ENCODE results near the gene PPTC7.
"Not testable (repeated sequence)": the region's sequence is repeated elsewhere in the genome, so short reads cannot be mapped to it uniquely, and the experiment has no call there.

Gene PPTC7

GRCh38 chr12:110561471-110562201 is 21.5 kb downstream of the PPTC7 start:
- no peak for DNase-seq (ENCODE audit: low read depth, low spot score)

DNA sequence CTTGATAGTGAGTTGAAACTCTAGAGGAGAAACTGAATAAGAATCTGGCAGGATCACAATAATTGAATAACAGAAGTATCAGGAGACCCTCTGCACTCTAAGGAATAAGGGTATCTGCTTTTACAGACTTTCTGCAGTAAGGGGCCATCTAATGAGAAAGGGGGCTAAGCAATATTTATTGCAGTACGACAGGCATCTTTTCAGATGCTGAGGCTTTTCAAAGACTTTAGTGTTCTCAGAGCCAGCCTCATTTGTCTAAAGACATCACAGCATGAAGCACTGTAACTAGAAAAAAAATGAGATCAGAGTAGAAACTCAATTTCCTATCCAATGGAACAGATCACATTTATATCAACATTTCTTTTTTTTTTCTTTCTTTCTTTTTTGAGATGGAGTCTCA is 22.2 kb downstream of the PPTC7 start:
- DNase-seq (ENCODE audit: low read depth, low spot score) = no peak

- DNase-seq (ENCODE audit: low read depth, low spot score) = no peak
Observed at GRCh38 chr12:110560048-110560447, 23.1 kb downstream of the PPTC7 start.

DNA sequence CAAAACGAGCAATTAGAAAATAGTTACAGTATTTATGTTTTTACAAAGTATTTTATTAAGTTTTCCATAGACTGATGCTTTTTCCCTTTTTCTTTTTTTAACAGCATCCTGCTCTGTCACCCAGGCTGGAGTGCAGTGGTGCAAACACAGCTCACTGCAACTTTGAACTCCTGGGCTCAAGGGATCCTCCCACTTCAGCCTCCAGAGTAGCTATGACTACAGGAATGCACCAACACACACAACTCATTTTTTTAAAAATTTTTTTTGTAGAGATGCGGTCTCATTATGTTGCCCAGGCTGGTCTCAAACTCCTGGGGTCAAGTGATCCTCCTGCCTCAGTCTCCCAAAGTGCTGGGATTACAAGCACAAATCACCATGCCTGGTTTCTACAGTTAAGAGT is 24.2 kb downstream of the PPTC7 start:
- not testable (repeated sequence) for DNase-seq (ENCODE audit: low read depth, low spot score)

DNA sequence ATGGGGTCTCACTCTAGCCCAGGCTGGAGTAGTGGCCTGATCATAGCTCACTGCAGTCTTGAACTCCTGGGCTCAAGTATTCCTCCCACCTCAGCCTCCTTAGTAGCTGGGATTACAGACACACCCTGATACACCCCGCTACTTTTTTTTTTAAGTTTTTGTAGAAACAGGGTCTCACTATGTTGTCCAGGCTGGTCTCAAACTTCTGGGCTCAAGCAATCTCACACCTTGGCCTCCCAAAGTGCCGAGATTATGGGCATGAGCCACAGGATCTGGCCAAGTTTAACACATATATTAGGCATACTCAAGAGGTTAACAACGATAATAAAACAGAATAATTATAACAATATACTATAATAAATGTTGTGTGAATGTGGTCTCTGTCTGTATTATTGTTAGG is 25.8 kb downstream of the PPTC7 start:
- no peak for DNase-seq (ENCODE audit: low read depth, low spot score)

DNA sequence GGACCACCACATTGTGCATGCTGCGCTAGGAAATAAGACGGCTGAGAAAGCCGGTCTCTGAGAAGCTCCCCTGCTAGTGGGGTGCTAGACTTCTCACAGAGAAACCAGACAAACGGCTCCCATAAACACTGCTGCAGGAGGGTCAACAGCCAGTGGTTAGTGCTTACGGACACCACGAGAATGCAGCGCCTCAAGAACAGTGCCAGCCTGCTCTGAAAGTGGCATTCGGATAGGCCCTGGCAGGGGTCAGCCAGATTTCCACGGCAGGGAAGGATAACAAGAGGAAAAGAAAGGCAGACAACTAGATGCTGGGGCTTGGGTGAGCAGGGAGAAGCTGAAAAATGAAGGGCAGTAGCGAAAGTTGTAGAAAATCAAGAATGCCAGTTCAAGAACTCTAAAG is 26.4 kb downstream of the PPTC7 start:
- no peak for DNase-seq (ENCODE audit: low read depth, low spot score)

GRCh38 chr12:110555577-110556406 is 27.3 kb downstream of the PPTC7 start:
- no peak for DNase-seq (ENCODE audit: low read depth, low spot score)

GRCh38 chr12:110554184-110554583 is 28.9 kb downstream of the PPTC7 start:
- DNase-seq (ENCODE audit: low read depth, low spot score) = no peak

GRCh38 chr12:110550981-110551380 is 32.1 kb downstream of the PPTC7 start:
- DNase-seq (ENCODE audit: low read depth, low spot score) = no peak

DNA sequence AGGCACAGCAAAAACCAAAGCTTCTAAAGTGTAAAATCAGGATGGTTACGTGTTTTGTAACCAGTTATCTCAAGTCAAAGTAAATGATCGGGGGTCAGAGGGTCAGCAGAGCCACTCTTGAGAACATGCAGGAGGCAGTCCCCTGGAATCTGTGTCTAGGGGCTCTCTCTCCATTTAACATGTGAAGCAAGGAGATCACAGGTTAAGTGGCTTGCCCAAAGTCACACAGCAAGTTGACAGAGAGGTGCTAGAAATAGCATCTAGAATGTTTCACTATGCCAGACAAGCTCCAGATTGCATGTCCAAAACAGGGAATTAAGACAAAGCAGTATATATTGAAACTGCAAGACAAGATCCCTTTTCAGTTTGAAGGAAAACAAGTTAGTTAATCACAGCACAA is 33.4 kb downstream of the PPTC7 start:
- DNase-seq (ENCODE audit: low read depth, low spot score) = no peak

- no peak for DNase-seq (ENCODE audit: low read depth, low spot score)
Observed at GRCh38 chr12:110548678-110549077, 34.4 kb downstream of the PPTC7 start.

DNA sequence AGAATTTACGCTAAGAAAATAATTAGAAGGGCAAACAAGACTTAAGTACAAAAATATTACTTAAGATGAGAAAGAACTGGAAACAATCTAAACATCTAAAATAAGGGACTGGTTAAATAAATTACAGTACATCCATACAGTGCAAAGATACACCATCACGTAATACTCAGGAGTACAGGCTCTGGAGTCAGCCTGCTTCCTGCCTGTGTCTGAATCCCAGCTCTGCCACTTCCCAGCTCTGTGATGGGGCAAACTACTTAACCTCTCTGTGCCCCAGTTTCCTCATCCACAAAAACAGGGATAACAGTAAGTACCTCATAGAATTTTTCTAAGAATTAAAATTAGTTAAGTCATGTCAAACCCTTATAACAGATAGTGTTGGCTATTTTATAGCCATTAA is 36.0 kb downstream of the PPTC7 start:
- no peak for DNase-seq (ENCODE audit: low read depth, low spot score)

DNA sequence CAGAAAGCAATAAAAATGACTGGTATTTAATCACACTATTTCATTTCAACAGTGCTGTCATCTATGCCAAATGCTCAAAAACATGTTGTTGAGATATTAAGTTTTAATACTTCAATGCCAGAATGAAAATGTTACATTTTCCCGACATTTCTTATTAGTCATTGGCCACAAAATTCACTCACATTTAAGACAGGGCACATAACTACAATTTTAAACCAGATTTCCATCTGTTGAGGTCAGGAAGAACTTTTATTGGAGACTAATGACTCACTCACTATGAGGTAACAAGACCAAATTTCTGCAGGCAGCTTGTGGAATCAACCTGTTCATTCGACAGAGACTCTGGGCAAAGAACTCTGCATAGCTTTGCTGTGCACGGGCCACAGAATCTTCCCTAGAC is 36.8 kb downstream of the PPTC7 start:
- DNase-seq (ENCODE audit: low read depth, low spot score) = no peak

DNA sequence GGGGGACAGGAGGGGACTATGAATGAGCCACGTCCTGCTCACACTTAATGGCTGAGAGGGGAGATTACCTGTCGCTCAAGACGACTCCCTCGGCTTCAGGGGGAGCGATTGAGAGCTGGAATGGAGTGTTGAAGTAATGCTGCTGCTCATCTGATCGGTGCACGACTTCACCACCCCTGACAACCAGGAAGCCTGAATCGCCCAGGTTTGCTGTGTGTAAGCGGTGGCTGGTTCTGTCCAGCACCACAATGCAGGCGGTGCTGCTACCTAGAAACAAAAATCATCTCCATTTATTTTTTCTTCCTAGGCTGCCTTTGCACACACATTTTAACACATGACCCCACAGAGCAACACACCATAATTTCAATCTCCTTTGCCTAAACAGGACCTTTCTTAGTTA is 37.3 kb downstream of the PPTC7 start:
- no peak for DNase-seq (ENCODE audit: low read depth, low spot score)

- not testable (repeated sequence) for DNase-seq (ENCODE audit: low read depth, low spot score)
Observed at GRCh38 chr12:110545259-110545658, 37.9 kb downstream of the PPTC7 start.

DNA sequence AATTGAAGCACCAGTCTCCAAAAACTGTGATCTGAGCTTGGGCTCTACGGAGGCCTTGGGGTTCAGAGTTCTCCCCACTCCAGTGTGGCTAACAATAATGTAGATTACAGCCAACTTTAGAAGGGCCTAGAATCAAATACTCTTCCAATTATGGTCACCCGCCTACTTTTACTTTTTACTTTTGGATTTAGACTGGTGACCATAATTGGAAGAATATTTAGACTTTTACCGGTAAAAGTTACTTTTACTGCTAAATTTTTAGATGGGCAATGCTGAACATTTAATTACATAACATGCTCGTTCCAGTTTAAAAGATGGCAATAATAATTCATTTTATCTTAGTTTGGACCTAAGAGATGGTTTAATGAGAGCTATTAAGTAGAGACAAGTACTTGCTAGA is 39.2 kb downstream of the PPTC7 start:
- no peak for DNase-seq (ENCODE audit: low read depth, low spot score)

DNA sequence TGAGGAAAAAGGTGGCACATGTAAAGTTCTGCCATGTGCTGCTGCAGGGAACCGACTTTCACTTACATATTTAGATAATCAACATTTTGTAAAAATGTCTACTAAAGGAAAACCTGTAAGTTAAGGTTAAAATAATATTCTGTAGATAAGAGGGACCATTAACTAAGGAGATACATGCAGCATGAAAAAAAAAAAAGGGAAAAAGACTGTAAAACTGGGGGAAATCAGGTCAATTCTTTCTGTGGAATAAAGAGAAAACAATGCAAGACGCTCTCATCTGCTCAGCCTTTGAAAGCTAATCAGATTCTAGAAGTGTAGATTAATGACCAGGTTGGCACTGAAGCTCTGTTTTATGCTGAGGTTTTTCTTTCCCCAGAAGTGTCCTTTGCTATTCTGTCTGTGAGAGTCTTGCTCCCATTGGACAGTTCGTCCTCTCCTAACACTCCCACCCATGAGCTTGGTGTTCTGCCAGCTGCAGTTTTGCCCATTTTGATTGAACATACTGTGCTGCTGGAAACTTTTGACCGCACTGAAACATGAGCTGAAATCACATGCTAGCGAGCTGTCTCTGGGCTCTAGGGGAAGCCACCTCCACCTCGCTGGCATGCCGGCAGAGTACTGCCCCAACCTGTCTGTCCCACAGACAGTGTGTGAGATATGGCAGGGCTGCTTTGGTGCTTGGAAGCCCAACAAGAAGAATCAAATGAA is 39.7 kb downstream of the PPTC7 start:
- DNase-seq (ENCODE audit: low read depth, low spot score) = no peak

DNA sequence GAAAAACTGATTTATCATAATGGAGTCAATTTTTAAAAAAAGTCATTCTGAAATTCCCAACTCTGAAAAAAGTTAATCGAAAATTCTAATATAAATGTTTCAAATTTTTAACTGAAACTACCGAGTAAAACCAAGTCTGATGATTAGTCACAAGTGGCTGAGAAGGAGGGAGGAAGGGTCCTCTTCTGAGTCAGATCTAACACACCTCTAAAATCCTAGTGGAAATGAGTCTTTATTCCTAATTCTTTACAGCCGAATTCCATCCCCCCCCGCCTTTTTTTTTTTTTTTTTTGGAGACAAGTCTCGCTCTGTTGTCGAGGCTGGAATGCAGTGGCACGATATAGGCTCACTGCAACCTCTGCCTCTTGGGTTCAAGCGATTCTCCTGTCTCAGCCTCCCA is 43.1 kb downstream of the PPTC7 start:
- DNase-seq (ENCODE audit: low read depth, low spot score) = no peak

DNA sequence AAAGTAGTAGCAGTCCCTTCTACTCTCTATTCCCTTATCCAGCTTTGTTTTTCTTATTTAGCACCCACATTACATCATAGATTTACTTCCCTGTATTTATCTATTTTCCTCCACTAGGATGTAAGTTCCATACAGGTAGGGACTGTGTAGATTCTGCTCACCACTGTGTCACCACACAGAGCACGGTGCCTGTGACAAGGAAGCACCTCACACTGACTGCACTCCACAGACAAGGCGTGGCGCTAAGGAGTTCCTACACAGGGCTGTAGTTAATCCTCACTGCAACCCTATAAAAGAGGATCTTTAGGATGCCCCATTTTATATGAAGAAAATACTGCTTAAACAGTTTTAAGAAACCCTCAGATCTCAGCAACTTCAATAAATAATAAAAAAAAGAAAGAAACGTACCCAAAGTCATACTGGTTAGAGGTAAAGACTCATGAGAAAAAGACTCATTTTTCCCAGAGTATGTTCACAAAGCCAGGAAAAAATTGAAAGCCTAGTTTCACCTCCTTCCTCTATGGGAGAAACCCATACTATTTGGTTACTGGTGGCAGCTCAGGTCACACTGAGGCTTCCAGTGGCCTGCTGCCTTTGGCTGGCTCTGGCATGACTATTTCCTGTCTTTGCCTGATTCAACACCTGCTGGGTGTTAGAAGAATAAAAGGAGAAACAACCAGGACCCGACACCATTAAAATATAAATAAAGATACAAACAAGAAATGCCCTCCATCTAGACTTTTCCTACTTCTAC is 44.1 kb downstream of the PPTC7 start:
- DNase-seq (ENCODE audit: low read depth, low spot score) = no peak

DNA sequence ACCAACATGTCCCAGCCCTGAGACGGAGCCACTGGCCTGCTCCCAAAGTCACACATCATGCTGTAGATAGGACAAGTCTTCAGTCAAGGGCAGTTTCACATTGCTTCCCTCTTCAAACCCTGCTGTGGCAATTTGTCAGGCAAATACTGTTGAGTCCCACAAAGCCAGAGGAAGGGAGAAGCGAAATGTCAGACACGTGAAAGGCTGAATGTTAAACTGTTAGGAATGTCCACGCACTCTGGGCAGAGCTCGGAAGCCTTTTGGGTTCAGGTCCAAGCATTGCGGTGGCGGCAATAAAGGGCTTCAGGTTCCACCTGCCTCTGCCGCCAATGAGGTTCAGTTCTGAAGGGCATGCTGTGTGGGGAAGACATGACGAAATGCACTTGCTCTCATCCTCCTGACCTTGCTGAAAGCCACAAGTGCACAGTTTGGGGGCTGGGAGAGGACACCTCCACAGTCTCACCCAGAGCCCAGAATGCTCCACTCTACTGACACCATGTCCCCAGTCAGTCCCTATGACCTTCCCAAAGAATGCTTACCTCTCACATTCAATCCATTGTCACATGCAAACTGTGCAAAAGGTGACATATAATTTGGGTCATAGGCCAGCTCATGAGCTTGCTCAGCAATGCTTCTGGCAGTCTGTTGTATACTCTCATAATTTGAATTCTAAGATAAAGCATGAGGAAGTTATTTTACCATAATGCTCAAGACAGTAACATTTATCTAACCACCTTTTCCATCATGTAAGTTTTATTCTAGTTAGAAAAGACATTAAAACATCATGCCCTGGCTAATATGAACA is 45.3 kb downstream of the PPTC7 start:
- DNase-seq (ENCODE audit: low read depth, low spot score) = no peak
